GM21723 (cell line): ENCODE measurements around the gene AP3S1.
A peak's percentile ranks its signal among the peaks of the same experiment; 100 is the strongest.
"Not testable (repeated sequence)": the region's sequence is repeated elsewhere in the genome, so short reads cannot be mapped to it uniquely, and the experiment has no call there.

Source experiments
- ATAC-seq: cut with Tn5 transposase; IDR thresholded peaks from one replicate; pipeline ENCODE4 v1.9.1; 2021; ENCODE audit warnings: mild to moderate bottlenecking, moderate library complexity; ENCODE audit not compliant: unreplicated experiment

The AP3S1 gene

DNA sequence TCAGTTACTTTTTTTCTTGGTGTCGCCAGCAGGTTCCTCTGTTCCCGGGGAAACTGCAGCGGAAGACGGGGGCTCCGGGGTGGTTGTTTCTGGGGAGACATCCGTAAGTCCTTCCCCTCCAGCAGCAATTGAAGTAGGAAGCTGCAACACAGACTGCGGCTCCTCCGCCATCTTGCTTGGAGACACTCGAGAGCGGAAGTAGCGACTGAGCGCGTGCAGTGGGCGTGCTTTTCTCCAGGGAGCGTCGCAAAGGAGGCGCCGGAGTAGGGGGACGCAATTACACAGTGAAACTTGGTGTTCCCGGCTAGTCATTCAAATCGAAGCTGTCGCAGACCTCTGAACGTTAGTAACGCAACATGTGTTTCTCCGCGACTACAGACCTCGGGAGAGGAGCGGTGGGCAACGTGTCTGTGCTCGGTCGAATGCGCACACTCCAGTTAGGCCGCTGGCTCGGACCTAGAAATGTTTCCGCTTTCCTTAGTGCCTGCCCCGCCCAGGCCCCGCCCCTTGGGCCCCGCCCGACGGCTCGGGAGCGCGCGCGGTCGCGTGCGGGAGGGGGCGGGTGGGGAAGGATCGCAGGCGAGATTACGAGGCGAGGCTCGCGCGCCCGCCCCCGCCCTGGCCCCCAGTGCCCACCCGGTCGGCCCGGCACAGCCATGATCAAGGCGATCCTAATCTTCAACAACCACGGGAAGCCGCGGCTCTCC is at the start of gene AP3S1, which contains the start of gene ATG12:
Gene AP3S1, plus strand, starts transcription at position 554 of the 707 bp plus-strand sequence. Its CDS starts 103 bp downstream, at position 657.
Gene ATG12, minus strand, starts transcription at position 184 of the 707 bp plus-strand sequence. Its CDS starts 13 bp downstream, at position 171.
- peak; percentile 84 for ATAC-seq

DNA sequence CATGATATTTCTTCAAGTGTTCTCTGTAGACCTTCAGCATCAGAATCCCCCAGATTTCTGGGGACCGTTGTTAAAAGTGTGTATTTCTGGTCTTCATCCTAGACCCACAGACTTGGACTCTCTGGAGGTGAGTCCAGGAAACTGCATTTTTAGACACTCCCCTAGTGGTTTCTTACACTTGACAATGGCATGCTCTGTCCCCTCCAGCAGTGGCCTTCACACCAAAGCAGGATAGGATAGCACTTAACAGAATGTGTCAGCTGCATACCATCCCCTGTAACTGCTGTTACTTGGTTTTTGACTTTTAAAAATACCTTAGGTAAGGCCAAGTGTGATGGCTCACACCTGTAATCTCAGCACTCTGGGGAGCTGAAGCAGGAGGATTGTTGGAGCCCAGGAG is 46.0 kb upstream of the AP3S1 start:
- no peak for ATAC-seq

DNA sequence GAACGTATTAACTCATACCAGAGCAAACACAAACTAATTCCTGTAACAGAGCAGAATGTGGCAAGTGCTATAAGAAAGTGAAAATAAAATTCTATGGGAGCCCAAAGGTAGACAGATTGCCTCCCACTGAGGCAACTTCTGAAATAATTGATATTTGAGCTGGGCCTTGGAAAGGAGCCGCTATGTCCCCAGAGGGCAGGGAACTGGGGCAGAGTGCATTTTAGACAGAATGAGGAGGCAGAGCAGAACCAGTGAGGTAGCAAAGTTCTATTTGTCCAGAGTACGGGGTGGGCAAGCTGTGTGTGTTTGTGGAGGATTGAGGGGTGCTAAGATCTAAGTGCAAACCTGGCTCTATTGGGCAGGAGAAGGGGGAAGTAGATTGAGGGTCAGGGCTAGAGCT is 45.1 kb upstream of the AP3S1 start:
- no peak for ATAC-seq

DNA sequence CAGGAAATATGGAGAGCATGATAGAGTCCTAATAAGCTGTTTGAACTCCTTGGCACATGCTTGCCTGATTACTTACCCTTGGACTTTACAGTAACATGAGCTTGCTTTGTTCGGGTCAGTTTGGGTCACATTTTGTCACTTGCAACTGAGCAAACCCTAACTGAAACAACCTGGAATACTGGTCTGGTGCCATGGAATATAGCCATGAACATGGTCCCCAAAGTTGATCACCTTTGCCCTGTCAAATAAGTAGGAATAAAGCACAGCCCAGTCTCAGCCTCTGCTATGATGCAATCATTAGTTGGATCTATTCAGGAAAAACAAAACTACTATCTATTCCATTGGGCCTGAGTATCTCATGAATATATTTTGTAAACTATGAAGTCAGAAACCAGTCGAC is 43.5 kb upstream of the AP3S1 start:
- ATAC-seq = no peak

DNA sequence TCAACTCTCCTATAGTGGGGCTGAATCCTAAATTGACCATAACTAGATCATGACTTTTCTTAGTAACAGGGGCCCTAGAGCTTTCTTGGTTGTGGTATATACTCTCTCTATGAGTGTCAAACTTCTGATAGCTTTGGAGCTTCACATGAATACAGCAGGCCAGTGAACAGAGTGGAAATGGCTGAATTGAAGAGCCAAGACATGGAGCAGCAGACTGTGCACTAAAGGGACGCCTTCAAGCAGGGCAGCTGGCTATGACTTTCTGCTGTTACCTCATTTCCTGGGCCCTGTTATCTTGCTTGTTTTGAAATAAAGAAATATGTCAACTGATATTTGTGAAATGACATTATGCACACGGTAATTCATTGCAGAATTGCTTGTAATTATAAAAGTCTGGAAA is 41.6 kb upstream of the AP3S1 start:
- no peak for ATAC-seq

DNA sequence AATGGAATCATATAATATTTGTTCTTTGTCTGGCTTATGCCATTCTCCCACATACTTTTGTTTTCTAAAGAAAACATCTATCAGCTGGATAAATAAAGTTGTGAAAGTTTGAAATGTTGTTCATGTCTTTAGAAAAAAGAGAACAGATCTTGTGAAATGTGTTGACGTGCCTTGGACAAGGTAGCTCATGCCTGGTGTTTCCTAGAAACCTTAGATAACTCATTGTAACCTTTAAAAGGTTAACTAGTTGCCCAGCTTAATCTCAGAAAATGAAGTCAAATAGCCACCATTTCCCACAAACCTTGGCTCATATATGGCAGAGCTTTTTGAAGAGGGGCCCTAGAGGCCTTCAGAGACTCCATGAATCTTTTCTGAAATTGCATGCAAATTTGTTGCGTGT is 40.6 kb upstream of the AP3S1 start:
- no peak for ATAC-seq

DNA sequence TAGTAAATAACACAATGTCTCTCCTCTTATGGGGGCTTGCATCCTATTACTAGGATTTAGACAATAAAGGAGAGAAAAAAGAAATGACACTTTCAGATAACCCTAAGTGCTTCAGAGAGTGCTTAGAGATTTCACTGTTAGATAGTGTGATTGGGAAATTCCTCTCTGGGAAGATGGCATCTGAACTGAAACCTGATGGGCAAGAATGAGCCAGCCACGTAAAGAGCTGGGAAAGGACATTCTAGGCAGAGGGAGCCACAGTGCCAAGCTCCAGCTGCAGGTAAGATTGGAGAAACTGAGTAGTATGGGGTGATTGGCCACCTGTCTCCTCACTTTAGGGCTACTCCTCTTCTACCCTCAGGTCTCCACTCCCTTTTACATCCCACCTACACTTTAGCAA is 39.8 kb upstream of the AP3S1 start:
- ATAC-seq = no peak

DNA sequence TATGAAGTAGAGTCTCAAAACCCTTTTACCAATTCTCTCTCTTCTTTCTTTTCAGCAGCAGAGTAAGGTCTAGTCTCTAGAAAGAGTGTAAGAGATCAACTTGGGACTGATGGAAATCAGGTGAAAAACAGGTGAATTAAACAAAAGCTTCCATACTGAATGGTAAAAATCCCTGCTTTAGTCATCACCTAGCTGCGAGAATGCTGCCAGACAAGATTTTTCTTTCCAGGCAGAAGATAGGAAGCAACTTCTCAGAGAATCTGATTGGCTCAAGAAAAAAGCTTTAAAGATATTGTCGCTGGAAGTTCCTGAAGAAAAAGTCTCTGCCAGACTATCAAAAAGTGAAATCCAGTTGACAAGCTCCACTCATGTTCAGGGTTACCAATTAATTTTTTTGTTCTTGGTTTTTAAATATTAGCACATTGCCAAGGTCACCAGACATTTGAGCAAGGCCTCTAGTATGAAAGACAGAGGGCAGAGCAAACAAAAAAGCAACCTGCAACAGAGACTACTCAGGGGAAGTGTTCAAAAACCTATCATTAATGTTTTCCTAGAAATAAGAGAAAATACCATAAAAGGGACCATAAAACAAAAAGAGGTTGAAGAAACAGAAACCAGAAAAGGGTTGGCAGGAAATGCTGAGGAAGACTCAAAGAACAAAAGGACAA is 34.6 kb upstream of the AP3S1 start:
- ATAC-seq = no peak

DNA sequence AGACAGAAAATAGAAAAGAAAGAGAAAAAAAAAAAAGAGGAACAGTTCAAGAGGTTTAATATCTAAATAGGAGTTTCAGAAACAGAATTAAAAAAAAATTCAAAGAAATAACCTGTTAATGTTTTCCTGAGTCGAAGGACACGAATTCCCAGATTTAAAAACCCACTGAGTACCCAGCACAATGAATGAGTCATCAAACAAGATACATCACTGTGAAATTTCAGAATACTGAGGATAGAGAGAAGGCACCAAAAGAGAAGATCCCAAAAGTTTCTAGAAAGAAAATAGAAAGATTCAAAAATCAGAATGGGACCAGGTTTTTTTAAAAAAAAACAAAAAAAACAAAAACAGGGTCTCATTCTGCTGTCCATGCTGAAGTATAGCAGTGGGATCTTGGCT is 34.1 kb upstream of the AP3S1 start:
- ATAC-seq = no peak

DNA sequence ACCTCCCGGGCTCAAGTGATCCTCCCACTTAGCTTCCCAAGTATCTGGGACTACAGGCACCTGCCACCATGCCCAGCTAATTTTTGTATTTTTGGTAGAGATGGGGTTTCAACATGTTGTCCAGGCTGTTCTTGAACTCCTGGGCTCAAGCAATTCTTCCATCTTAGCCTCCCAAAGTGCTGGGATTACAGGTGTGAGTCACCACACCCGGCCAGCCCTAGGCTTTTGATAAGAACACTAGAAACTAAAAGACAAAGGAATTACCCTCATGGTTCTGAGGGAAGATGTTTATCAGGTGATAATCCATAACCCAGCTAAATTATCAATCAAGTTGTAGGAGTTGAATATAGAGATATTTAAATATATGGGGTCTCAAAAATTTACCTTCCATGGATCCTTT is 33.7 kb upstream of the AP3S1 start:
- ATAC-seq = not testable (repeated sequence)

DNA sequence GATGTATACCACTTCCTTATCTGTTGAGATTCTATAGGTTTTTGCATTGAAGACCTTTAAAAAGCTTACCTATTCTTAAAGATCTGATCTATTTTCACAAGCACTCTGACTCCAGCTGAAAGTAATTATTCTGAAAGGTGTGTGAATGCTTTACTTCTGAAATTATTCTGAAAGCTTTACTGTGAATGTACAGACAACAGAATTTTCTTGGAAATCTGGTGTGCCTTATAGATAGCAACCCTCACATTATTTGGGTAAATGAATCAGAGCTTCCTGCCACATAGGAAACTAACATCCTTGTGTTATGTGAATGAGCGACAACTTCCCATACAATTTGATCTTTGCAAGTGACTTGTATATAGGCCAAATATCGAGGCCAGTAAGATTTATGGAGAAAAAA is 31.8 kb upstream of the AP3S1 start:
- no peak for ATAC-seq

DNA sequence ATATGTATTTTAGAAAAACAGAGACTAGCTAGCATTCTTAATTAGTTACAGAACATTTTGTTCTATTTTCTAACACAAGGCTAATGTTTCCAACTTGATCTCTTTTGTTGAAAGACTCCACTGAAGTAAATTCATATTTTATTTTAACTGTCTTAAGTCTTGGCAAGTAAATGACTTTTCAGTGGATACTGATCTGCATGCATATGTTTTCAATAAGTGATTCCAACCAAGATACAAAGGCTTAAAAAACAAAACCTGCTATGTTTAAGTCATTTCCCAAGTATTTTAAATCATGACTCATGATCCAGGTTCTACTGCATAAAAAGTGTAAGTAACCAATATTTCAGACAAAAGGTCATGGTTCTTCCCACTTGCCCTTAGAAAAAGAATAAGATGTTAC is 31.0 kb upstream of the AP3S1 start:
- ATAC-seq = no peak

DNA sequence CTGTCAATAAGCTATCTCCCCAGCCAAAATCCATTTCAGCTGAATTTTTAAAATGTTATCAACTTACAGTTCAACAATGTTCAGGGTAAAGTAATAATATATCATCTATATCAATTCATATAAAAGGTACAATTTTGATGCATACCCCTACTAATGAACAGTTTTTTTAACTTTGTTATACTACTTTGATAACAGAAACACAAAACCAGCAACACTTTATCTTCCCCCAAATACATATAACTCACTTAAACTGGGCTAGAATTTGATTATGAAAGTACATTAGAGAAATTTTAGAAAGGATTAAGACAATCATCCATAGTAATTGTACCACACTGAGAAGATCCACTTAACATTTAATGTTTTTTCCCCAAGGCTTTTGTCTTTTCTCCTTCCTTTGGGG is 30.3 kb upstream of the AP3S1 start:
- no peak for ATAC-seq

DNA sequence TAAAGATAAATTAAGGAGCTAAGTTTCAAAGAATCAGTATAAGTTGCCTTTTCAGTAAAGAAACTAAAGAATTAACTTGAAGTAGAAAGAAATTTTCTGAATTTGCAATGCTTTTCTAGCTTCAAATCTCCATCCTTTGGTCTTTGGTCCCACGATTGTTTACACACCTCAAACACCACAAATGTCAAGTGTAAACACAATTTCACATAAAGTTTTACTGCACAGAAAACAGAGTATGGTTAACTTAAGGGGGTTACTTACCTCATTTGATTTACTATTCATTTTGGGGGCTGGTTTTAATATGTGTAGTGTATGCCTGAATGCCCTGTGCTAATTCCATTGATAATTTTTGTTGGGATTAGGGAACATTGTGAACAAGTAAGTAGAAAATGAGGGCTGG is 29.4 kb upstream of the AP3S1 start:
- ATAC-seq = no peak

DNA sequence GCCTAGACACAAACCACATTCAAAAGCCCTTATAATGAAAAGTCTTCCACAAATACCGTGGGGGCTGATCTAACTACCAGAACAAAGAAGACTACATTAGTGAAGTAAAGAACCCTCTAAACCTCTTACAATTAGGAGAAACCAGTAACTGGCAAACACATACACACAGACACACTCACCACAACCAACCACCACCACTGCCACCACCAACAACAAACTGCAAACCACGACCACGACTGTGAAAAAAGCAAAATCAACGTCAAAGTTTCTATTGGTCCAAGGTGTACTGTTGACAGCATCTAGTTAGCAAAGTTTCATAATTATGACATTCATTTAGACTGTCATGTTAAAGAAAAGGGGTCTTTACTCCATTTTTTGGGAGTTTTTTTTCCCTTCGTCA is 28.0 kb upstream of the AP3S1 start:
- no peak for ATAC-seq

DNA sequence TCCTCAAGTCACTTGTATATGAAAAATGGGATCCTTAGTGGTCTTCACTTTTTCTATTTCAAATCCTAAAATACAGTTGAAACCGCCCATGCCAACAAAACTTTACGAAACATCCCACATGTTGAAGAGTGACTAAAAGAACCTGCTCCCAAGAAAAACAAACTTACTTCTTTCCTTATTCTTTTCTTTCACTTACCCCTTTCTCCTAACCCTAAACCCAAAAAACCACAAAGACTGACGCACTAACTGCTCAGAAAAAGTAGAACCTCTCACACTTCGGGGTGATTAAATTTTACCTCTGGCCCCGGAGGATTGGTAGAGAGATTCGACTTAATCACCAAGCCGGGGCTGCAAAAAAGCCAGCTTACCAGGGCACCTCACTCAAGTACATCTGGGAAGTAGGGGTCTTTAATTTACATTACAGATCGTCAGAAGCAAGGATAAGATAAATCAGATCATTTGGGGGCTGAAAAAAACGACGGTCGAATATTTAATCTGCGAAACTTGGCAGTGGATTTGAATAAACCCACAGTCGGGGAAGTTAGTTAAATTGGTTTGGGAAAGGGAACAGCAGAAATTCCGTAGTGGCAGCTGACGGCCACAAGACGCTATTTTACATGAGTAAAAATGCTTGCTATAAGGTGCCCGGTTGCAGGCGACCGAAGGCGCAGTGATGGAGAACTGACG is 26.6 kb upstream of the AP3S1 start:
- ATAC-seq = no peak

DNA sequence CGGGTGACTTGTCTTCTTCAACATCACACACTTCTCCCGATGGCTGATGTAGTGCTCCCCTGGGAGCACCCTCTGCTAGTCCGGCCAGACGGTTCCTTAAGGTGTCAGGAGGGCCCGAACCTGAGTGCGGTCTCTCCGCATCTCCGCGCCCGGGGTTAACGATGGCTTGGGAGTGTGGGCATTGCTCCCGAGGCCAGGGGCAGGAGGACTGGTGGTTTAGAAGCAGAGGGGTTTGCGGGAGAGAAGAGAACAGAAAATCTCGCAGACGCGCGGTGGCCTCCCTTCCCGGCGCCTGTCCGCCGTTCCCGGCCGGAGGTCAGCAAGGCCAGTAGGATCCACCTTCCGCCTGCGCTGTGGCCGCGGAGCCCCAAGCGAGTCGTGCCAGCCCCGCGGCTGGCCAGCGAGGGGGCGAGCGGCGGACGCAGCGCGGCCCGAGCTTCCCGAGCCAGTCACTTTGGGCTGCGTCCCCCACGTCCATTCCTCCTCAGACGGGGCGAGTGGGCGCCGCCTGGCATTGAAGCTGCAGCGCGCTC is 26.0 kb upstream of the AP3S1 start:
- no peak for ATAC-seq

DNA sequence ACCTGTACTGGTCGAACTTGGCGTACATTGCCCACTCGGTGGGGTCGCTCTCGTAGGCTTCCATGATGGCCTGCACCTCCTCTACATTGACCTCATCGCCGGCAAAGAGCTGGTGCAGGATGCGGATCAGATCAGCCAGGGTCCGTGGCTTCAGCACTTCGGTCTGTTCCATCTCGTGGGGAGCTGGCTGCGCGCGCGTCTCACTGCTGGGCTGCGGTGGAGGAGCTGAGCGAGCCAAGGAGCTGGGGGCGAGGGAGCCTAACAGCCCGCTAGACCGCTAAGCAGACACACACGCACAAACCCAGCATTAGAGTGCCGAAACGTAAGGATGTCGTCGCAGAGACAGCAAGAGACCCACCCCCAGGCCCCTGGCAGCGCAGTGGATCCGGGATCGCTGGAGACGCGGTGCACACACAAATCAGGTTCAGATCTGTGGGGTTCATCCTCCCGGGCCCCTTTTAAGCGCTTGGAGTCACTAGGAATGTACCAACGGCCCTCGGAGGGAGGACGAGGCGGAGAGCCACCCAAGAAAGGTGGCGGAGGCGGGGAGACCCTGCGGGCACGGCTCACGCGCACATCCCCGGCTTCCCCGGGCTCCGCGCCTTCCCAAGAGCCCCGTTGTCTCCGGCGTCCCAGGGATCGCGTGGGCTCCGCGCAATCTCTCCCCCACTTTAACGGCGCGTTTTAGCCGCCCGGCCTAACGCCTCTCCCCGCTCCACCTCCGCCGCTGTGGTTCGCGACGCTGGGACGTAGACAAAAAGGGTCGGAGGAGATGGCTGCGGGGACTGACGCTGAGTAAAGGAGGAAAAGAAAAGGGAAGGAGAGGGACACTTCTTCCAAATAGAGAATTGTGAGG is 25.3 kb upstream of the AP3S1 start, which contains the start of gene CDO1:
Gene CDO1, minus strand, starts transcription at position 434 of the 856 bp plus-strand sequence. Its CDS starts 262 bp downstream, at position 172.
- ATAC-seq = no peak

DNA sequence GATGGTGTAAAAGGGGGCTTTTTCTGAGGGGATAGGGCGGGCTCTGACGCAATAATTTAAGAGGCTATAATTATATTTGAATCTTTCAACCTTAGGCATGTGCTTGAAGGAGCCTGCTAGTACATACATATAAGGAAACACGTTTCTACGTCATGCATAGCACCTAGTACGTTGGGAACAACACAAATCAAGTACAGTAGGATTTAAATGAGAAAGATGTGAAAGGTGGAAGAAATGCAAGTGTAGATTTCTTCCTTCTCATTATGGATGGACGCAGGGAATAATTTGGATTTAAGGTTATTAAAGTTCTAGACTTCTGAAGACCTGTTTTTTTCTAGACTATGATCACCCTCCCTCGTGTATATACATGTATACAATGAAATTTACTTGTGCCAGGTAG is 24.3 kb upstream of the AP3S1 start:
- ATAC-seq = no peak

DNA sequence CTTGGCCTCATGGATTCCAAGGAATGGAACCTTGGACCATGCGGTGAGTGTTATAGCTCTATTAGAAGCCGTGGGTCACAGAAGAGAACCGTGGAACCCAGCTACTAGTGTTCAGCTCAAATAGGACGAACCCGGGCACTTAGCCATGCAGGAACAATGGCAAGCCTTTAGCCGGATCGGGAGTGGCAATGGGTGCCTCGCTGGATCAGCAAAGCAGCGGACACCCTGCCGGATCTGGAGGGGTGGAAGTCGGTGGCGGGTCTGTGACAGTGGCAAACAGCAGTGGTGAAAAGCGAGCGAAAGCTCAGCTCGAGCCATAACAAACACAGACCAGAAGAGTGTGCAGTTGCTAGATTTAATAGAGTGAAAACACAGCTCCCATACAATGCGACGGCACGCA is 22.9 kb upstream of the AP3S1 start:
- no peak for ATAC-seq

DNA sequence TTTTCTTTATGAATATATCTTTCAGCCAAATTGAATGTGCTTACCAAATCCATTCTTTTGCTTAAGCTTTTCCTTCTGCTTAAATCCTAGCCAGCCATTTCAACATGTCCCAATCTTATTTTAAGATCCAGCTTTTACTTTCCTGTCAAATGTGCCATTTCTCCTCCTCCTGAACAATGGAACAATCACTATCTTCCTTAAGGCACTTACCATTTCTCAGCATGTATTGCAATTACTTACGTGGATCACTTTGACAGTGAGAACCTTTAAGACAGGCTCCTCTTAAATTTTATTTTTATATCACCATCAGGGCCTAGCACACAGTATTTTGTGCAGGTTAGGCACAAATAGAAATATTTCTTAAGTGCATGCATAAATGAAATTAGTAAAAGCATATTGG is 20.9 kb upstream of the AP3S1 start:
- no peak for ATAC-seq
